ENCODE data around the gene ATG12.

GRCh38 chr5:115869256-115869795, 28.0 kb upstream of the ATG12 start:
- TF ChIP-seq POLR2AphosphoS5 (IDR thresholded peaks at IDR 0.05; ENCODE audit: low read depth, low read length) (no peak), POLR2A (IDR thresholded peaks at IDR 0.05; ENCODE audit: low read depth, low read length) (no peak), TAF1 (IDR thresholded peaks at IDR 0.05; ENCODE audit: borderline replicate concordance, low read depth, low read length) (no peak)
